ENCODE measurements around the gene VPS13D.

The VPS13D gene

GRCh38 chr1:12185918-12186678 lies 43.7 kb upstream of the VPS13D start:
- Histone ChIP-seq H3K27me3 (no peaks in the 10 kb centered on the region), H3K4me1 (ENCODE audit: control insufficient read depth in 1 of 2, insufficient read depth in 1 of 2, low read depth in 1 of 2, low read length in 1 of 2) (peaks cover 82 to 86% of the 10 kb centered on the region in 2 experiments), H3K27ac (peak overlapping the region; percentile 97), H3K4me3 (ENCODE audit: low read depth in 1 of 2, low read length in 1 of 2) (peak overlapping the region; percentile 67 to 88), H3K9me3 (no peaks in the 10 kb centered on the region), H3K36me3 (peaks cover 64% of the 10 kb centered on the region)
- no peak for TF ChIP-seq CTCF (IDR thresholded peaks at IDR 0.05)

DNA sequence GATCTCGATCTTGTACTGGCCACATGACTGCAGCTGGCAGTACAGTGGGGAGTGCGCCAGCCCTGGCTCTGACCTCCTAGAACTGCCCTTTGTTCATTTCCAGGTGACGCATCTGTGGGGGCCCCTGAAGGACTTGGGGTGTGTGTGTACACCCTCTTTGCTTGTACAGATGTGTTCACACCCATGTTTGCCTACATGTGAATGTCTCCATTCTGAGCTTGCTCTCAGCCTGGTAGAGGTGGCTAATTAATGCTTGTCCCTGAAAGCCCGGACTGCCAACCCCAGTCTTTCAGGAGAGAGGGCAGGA lies 43.2 kb upstream of the VPS13D start:
- Histone ChIP-seq H3K36me3 (peaks cover 64% of the 10 kb centered on the region), H3K27ac (peak overlapping the region; percentile 97), H3K9me3 (no peaks in the 10 kb centered on the region), H3K27me3 (no peaks in the 10 kb centered on the region), H3K4me3 (ENCODE audit: low read depth in 1 of 2, low read length in 1 of 2) (peak overlapping the region; percentile 67 to 88), H3K4me1 (ENCODE audit: control insufficient read depth in 1 of 2, insufficient read depth in 1 of 2, low read depth in 1 of 2, low read length in 1 of 2) (peaks cover 77 to 80% of the 10 kb centered on the region in 2 experiments)
- TF ChIP-seq CTCF (IDR thresholded peaks at IDR 0.05), result no peak

DNA sequence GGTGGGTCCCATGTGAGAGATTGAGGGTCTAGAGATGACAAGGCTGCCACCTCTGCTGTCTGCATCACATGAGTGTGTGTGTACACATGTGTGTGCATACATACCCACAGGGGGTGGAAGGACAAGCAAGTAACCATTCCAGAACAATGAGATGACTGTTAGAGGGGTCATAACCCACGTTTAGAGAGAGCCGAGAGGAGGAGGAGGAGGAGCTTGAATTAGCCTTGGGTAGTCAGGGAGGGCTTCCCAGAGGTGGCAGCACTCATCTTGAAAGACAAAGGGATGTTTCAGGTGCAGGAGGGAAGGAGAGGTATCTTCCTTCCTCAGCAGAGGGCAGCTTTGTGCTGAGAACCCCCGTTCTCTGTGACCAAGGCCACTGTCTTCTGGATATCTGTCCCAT lies 41.7 kb upstream of the VPS13D start:
- Histone ChIP-seq H3K27me3 (no peaks in the 10 kb centered on the region), H3K4me1 (ENCODE audit: control insufficient read depth in 1 of 2, insufficient read depth in 1 of 2, low read depth in 1 of 2, low read length in 1 of 2) (peaks cover 67 to 74% of the 10 kb centered on the region in 2 experiments), H3K9me3 (no peaks in the 10 kb centered on the region), H3K4me3 (ENCODE audit: low read depth in 1 of 2, low read length in 1 of 2) (no peak overlapping the region), H3K36me3 (peaks cover 68% of the 10 kb centered on the region), H3K27ac (peak overlapping the region; percentile 97)
- no peak for TF ChIP-seq CTCF (IDR thresholded peaks at IDR 0.05)

- Histone ChIP-seq H3K9me3 (no peaks in the 10 kb centered on the region), H3K27ac (peak overlapping the region; percentile 97), H3K4me1 (ENCODE audit: control insufficient read depth in 1 of 2, insufficient read depth in 1 of 2, low read depth in 1 of 2, low read length in 1 of 2) (peaks cover 67 to 74% of the 10 kb centered on the region in 2 experiments), H3K4me3 (ENCODE audit: low read depth in 1 of 2, low read length in 1 of 2) (no peak overlapping the region), H3K36me3 (peaks cover 75% of the 10 kb centered on the region), H3K27me3 (no peaks in the 10 kb centered on the region)
- TF ChIP-seq CTCF (IDR thresholded peaks at IDR 0.05), result no peak
Observed at GRCh38 chr1:12188657-12189327, 41.0 kb upstream of the VPS13D start.

DNA sequence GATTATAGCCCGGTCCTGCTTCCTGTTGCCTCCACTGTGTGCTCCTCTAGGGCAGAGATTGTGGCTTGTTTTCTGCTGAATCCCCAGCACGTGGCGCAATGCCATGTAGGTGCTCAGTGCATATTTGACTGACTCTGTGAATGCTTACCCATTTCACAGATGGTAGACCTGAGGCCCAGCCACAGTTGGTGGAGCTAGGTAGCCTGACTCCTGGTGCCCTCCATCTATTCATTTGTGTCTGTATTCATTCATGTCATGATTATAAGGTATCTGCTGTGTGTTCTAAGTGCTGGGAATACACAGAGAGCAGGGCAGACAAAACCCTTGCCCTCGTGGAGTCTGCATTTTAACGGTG lies 40.5 kb upstream of the VPS13D start:
- Histone ChIP-seq H3K27ac (peak overlapping the region; percentile 97), H3K4me3 (ENCODE audit: low read depth in 1 of 2, low read length in 1 of 2) (no peak overlapping the region), H3K4me1 (ENCODE audit: control insufficient read depth in 1 of 2, insufficient read depth in 1 of 2, low read depth in 1 of 2, low read length in 1 of 2) (peaks cover 67 to 74% of the 10 kb centered on the region in 2 experiments), H3K27me3 (no peaks in the 10 kb centered on the region), H3K36me3 (peaks cover 80% of the 10 kb centered on the region), H3K9me3 (no peaks in the 10 kb centered on the region)
- TF ChIP-seq CTCF (IDR thresholded peaks at IDR 0.05), result no peak
